Glutamatergic neuron (in vitro differentiated cells): Measurements from ENCODE around the gene BLTP3B. TPM values are rescaled to one million over a fixed set of nuclear protein-coding genes. Genes with fewer than 3 reads are reported as not detected.

Source experiments
- DNase-seq: peaks from one replicate; pipeline ENCODE4 v3.0.0; 2022
- H3K27ac Mint-ChIP-seq: one replicate; pipeline ENCODE4 v1.8.0; 2020; ENCODE audit warnings: mild to moderate bottlenecking, mixed read lengths, inconsistent platforms; ENCODE audit not compliant: unreplicated experiment
- H3K27me3 Mint-ChIP-seq: one replicate; pipeline ENCODE4 v1.8.0; 2020; ENCODE audit warnings: mild to moderate bottlenecking, moderate library complexity, mixed read lengths, inconsistent platforms; ENCODE audit not compliant: unreplicated experiment
- H3K36me3 Mint-ChIP-seq: one replicate; pipeline ENCODE4 v1.8.0; 2020; ENCODE audit warnings: mild to moderate bottlenecking, mixed read lengths, inconsistent platforms; ENCODE audit not compliant: unreplicated experiment
- H3K4me1 Mint-ChIP-seq: one replicate; pipeline ENCODE4 v1.8.0; 2020; ENCODE audit warnings: mild to moderate bottlenecking, low read depth, mixed read lengths, inconsistent platforms; ENCODE audit not compliant: unreplicated experiment
- H3K4me3 Mint-ChIP-seq: one replicate; pipeline ENCODE4 v1.8.0; 2020; ENCODE audit warnings: mild to moderate bottlenecking, mixed read lengths, inconsistent platforms; ENCODE audit not compliant: unreplicated experiment
- H3K9me3 Mint-ChIP-seq: one replicate; pipeline ENCODE4 v1.8.0; 2020; ENCODE audit warnings: mild to moderate bottlenecking, moderate library complexity, mixed read lengths, inconsistent platforms; ENCODE audit not compliant: unreplicated experiment
- CTCF ChIP-seq: fragments of 200-600 bp; sonication (generic); IDR thresholded peaks from one replicate; pipeline ENCODE4 v1.5.0; 2021; ENCODE audit not compliant: partially characterized antibody, unreplicated experiment
- total RNA-seq: library from RNA; stranded (reverse); fragmentation: NEBNext Ultra II Directional; extraction: Animal tissue kit (Norgen Biotek cat#: 25700); gene quantifications from one replicate; pipeline ENCODE4 v1.2.1, GENCODE V29; 2021; ENCODE audit not compliant: unreplicated experiment

BLTP3B gene
- total RNA-seq, 1 donor from 2014 or later, result 25.7 TPM

- no peak for DNase-seq
- peaks cover 1% of the 10 kb centered on the region for H3K4me1 Mint-ChIP-seq
- no peaks in the 10 kb centered on the region for H3K36me3 Mint-ChIP-seq
- no peaks in the 10 kb centered on the region for H3K27me3 Mint-ChIP-seq
- no peak for TF ChIP-seq CTCF
- no peak overlapping the region for H3K4me3 Mint-ChIP-seq
- H3K9me3 Mint-ChIP-seq, result no peaks in the 10 kb centered on the region
- H3K27ac Mint-ChIP-seq, result no peak overlapping the region
Observed at GRCh38 chr12:100174495-100174894, 31.8 kb upstream of the BLTP3B start.

GRCh38 chr12:100173111-100173510, 30.4 kb upstream of the BLTP3B start:
- Mint-ChIP-seq H3K4me3 (no peak overlapping the region), H3K9me3 (no peaks in the 10 kb centered on the region), H3K36me3 (no peaks in the 10 kb centered on the region), H3K27ac (no peak overlapping the region), H3K27me3 (no peaks in the 10 kb centered on the region), H3K4me1 (peaks cover 1% of the 10 kb centered on the region)
- TF ChIP-seq CTCF, result no peak
- no peak for DNase-seq

DNA sequence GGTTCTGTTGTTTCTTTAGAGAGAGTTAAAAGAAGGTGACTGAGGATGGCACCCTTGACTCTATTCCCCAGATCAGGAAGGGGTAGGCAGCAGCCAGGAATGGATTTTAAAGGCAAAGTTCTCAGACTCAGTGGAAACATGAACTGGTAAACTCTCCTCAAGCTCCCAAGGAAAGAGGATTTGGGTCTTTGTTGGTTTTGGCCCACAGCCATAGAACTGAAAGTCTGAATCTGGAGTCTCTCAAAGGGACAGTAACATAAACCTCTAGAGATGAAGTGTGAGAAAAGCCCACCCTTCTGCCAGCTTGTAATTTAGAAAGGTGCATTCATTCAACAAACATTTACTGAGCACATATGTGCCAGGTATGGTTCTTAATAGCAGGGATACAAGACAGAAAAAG, 28.6 kb upstream of the BLTP3B start:
- Mint-ChIP-seq H3K9me3 (peaks cover 3% of the 10 kb centered on the region), H3K4me1 (peaks cover 1% of the 10 kb centered on the region), H3K27ac (no peak overlapping the region), H3K4me3 (no peak overlapping the region), H3K36me3 (no peaks in the 10 kb centered on the region), H3K27me3 (peaks cover 4% of the 10 kb centered on the region)
- DNase-seq, result no peak
- TF ChIP-seq CTCF, result no peak

GRCh38 chr12:100170313-100170858, 27.7 kb upstream of the BLTP3B start:
- H3K9me3 Mint-ChIP-seq, result peaks cover 3% of the 10 kb centered on the region
- H3K27ac Mint-ChIP-seq, result no peak overlapping the region
- no peak for DNase-seq
- H3K27me3 Mint-ChIP-seq, result peaks cover 4% of the 10 kb centered on the region
- H3K36me3 Mint-ChIP-seq, result peaks cover 2% of the 10 kb centered on the region
- H3K4me1 Mint-ChIP-seq, result peaks cover 1% of the 10 kb centered on the region
- no peak overlapping the region for H3K4me3 Mint-ChIP-seq
- TF ChIP-seq CTCF, result no peak

DNA sequence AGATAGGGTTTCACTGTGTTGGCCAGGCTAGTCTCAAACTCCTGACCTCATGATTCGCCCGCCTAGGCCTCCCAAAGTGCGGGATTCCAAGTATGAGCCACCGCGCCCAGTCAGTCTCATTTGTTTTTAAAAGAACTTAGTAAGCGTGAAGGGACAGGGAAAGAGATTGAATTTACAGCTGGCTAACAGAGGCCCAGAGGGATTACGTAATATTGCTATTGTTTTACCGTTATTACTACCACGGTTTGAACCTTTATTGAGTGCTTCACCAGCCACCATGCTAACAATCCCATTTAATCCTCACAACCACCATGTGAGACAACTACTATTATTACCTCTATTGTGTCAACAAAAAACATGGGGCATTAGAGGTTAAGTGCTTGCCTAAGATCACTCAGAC, 26.7 kb upstream of the BLTP3B start:
- Mint-ChIP-seq H3K27ac (no peak overlapping the region), H3K4me1 (peaks cover 1% of the 10 kb centered on the region), H3K9me3 (peaks cover 3% of the 10 kb centered on the region)

More for the DNA sequence above, 26.7 kb upstream of the BLTP3B start:
- Mint-ChIP-seq H3K27me3 (peaks cover 5% of the 10 kb centered on the region), H3K36me3 (peaks cover 5% of the 10 kb centered on the region), H3K4me3 (no peak overlapping the region)
- no peak for TF ChIP-seq CTCF
- DNase-seq, result no peak
